Effector memory CD8-positive, alpha-beta T cell (primary cell): Measurements from ENCODE around the gene KRTAP13-1.

Experiments
- ATAC-seq: fragments of 150-1000 bp; cut with Tn5 transposase; replicated peaks from 2 replicates; pipeline ENCODE4 v1.10.0; 2021; ENCODE audit warnings: mild to moderate bottlenecking, moderate library complexity
- DNase-seq, 3 experiments: peaks; one replicate each; pipeline ENCODE4 v3.0.0; 2021
- H3K27ac Mint-ChIP-seq, 2 donors: one replicate each; pipeline ENCODE4 v1.8.0; 2022; ENCODE audit warnings: mild to moderate bottlenecking in 2 of 2, mixed read lengths in 2 of 2, moderate library complexity in 2 of 2
- H3K27me3 Mint-ChIP-seq, 2 donors: one replicate each; pipeline ENCODE4 v1.8.0; 2022; ENCODE audit warnings: mixed read lengths in 2 of 2
- H3K36me3 Mint-ChIP-seq: one replicate; pipeline ENCODE4 v1.8.0; 2022; ENCODE audit warnings: mild to moderate bottlenecking, moderate library complexity, mixed read lengths; ENCODE audit not compliant: insufficient read depth
- H3K4me1 Mint-ChIP-seq, 2 donors: one replicate each; pipeline ENCODE4 v1.8.0; 2022; ENCODE audit warnings: low read depth in 2 of 2, mixed read lengths in 2 of 2
- H3K4me3 Mint-ChIP-seq, 2 donors: one replicate each; pipeline ENCODE4 v1.8.0; 2022; ENCODE audit warnings: mild to moderate bottlenecking in 2 of 2, mixed read lengths in 2 of 2, moderate library complexity in 2 of 2
- H3K9me3 Mint-ChIP-seq, 2 donors: one replicate each; pipeline ENCODE4 v1.8.0; 2022; ENCODE audit warnings: mixed read lengths in 2 of 2

Gene KRTAP13-1

GRCh38 chr21:30430170-30430655, 34.4 kb downstream of the KRTAP13-1 start, which contains the start of gene KRTAP13-4:
Gene KRTAP13-4, plus strand, starts transcription at chr21:30430220. Its CDS starts 56 bp downstream, at chr21:30430276.
- no peaks in the 10 kb centered on the region for H3K27me3 Mint-ChIP-seq
- ATAC-seq (no peak), DNase-seq (no peak)
- no peak within 1 kb of the TSS for H3K4me3 Mint-ChIP-seq
- H3K9me3 Mint-ChIP-seq: peaks cover 7 to 8% of the 10 kb centered on the region in 2 donors
- no peaks in the 10 kb centered on the region for H3K4me1 Mint-ChIP-seq
- no peaks in the 10 kb centered on the region for H3K36me3 Mint-ChIP-seq
- no peak within 1 kb of the TSS for H3K27ac Mint-ChIP-seq

- Mint-ChIP-seq H3K27me3 (no peaks in the 10 kb centered on the region), H3K9me3 (peaks cover 4 to 7% of the 10 kb centered on the region in 2 donors), H3K4me1 (no peaks in the 10 kb centered on the region), H3K36me3 (no peaks in the 10 kb centered on the region), H3K27ac (no peak overlapping the region), H3K4me3 (no peak overlapping the region)
- DNase-seq (no peak), ATAC-seq (no peak)
These were observed 38.3 kb downstream of the KRTAP13-1 start for GRCh38 chr21:30434033-30434631.

GRCh38 chr21:30437010-30437565, 41.3 kb downstream of the KRTAP13-1 start:
- H3K27me3 Mint-ChIP-seq: no peaks in the 10 kb centered on the region

GRCh38 chr21:30439975-30440374, 44.1 kb downstream of the KRTAP13-1 start, which contains the start of gene KRTAP15-1:
Gene KRTAP15-1, plus strand, starts transcription at chr21:30440275. Its CDS starts 53 bp downstream, at chr21:30440328.
- Mint-ChIP-seq H3K36me3 (no peaks in the 10 kb centered on the region), H3K27ac (no peak within 1 kb of the TSS), H3K4me1 (no peaks in the 10 kb centered on the region), H3K27me3 (no peaks in the 10 kb centered on the region), H3K9me3 (peaks cover 0 to 8% of the 10 kb centered on the region in 2 donors), H3K4me3 (no peak within 1 kb of the TSS)
- no peak for ATAC-seq
- DNase-seq: no peak

More at GRCh38 chr21:30437010-30437565, 41.3 kb downstream of the KRTAP13-1 start:
- no peak for DNase-seq
- H3K4me3 Mint-ChIP-seq: no peak overlapping the region
- no peak for ATAC-seq
- H3K27ac Mint-ChIP-seq: no peak overlapping the region
- H3K9me3 Mint-ChIP-seq: peaks cover 0 to 8% of the 10 kb centered on the region in 2 donors
- no peaks in the 10 kb centered on the region for H3K36me3 Mint-ChIP-seq
- no peaks in the 10 kb centered on the region for H3K4me1 Mint-ChIP-seq

GRCh38 chr21:30443226-30443625, 47.4 kb downstream of the KRTAP13-1 start:
- Mint-ChIP-seq H3K27ac (no peak overlapping the region), H3K9me3 (peaks cover 0 to 11% of the 10 kb centered on the region in 2 donors), H3K4me1 (no peaks in the 10 kb centered on the region), H3K4me3 (no peak overlapping the region), H3K27me3 (no peaks in the 10 kb centered on the region), H3K36me3 (no peaks in the 10 kb centered on the region)
- DNase-seq: no peak
- ATAC-seq: no peak

- no peak overlapping the region for H3K4me3 Mint-ChIP-seq
- DNase-seq (no peak), ATAC-seq (no peak)
- H3K36me3 Mint-ChIP-seq: no peaks in the 10 kb centered on the region
- no peaks in the 10 kb centered on the region for H3K4me1 Mint-ChIP-seq
- H3K27ac Mint-ChIP-seq: no peak overlapping the region
- no peaks in the 10 kb centered on the region for H3K27me3 Mint-ChIP-seq
- H3K9me3 Mint-ChIP-seq: peaks cover 0 to 11% of the 10 kb centered on the region in 2 donors
These were observed 48.4 kb downstream of the KRTAP13-1 start for GRCh38 chr21:30444204-30444603.
